SK-N-MC (cell line): ENCODE data around the gene JUP.

Source experiments
- EZH2 ChIP-seq: fragments of 200-600 bp; sonication (generic); IDR thresholded peaks from one replicate; pipeline ENCODE4 v1.6.1; 2017; ENCODE audit warnings: antibody characterized with exemption
- FOXP2 ChIP-seq: optimal IDR thresholded peaks from 2 replicates; pipeline ENCODE3; 2011; ENCODE audit warnings: mild to moderate bottlenecking, moderate library complexity; ENCODE audit not compliant: insufficient read depth; ENCODE audit errors: extremely low read length, control extremely low read depth

DNA sequence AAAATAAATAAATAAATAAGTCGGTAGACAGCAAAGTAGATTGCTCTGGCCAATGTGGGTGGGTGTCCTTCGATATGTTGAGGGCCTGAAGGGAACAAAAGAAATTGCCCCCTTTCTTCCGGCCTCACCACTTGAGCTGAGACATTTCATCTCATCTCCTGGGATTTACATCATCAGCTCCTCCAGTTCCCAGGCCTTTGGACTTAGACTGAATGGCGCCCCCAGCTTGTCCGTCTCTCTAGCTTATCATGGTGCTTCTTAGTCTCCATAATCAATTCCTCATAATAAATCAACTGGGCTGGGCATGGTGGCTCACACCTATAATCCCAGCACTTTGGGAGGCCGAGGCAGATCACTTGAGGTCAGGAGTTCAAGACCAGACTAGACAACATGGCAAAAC lies 38.2 kb downstream of the JUP start:
- TF ChIP-seq EZH2 (no peak), FOXP2 (no peak)
